ENCODE measurements around the gene NDUFA9. TPM values are rescaled to one million over a fixed set of nuclear protein-coding genes. Genes with fewer than 3 reads are reported as not detected.

NDUFA9 gene
- total RNA-seq (66.1 TPM), polyA plus RNA-seq (61.2 TPM)

DNA sequence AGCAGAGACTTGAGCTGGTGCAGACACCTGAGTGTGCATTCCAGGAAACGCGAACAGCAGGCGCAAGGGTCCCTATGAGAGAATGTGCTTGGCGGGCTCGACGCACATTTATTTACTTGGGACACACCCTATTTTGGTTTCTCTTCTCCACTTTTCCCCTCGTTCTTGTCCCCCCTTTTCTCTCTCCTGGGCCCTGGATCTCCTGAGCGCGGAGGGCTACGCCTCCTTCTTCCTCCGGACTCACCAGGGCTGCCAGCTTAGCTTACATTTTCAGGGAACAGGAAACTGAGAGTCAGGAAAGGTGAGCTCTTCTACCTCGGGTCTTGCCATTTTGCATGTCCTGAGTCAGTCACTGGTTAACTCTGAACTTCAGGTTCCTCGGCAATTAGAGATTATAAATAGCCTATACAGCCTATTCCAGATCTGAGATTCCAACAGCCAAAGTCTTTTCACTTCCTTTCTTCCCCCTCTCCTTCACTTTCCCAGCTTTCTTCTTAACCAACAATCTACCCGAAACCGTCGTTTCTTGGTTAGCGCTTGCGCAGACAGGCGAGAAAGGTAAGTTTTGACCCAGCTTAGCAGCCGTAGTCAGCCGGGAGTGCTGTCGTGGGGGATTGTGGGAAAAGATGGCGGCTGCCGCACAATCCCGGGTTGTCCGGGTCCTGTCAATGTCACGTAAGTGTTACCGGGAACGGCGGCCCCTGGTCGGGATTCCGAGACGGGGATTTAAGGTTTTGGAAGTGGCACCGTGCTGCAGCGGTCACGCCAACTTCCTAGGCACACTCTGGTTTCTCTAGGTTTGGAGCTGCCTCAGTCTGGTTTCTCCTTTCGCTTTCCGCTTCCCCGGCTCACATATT is at the start of gene NDUFA9, which contains the start of gene AKAP3:
Gene NDUFA9, plus strand, starts transcription at position 614 of the 857 bp plus-strand sequence. Its CDS starts 13 bp downstream, at position 627.
Gene AKAP3, minus strand, starts transcription at position 551 of the 857 bp plus-strand sequence. CDS start 10,855 bp downstream, outside the sequence.
- peak within 1 kb of the TSS; percentile 55 for H3K4me3 ChIP-seq (ENCODE audit: low read depth, low read length)
- no peaks in the 10 kb centered on the region for H3K36me3 ChIP-seq (ENCODE audit: insufficient read depth)
- H3K4me1 ChIP-seq (ENCODE audit: insufficient read depth) = no peaks in the 10 kb centered on the region
- peak; percentile 88 for DNase-seq (ENCODE audit: extremely low spot score)
- under 1% methylated on average over 39 of the region's 39 CpGs for WGBS
- H3K27ac ChIP-seq (ENCODE audit: low read depth) = peak within 1 kb of the TSS; percentile 73

DNA sequence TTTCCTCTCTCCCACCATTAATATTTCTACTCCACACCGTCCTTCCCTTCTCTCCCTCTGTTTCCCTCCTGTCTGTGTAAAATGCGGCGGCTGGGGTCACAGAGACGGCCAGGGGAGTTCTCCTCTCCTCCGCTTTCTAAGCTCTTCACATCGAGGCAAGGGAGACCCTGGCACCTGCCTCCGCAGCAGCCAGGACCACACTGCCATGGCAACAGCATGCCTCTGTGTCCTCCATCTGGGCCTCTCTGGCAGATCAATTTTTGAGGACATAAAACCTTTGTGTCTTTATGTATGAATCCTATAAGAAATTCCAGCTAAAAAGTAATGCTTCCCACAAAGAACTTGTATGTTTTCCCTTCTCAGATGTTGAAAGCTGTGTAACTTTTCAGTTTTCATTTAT is 45.5 kb upstream of the NDUFA9 start:
- 66% methylated on average over 7 of the region's 7 CpGs for WGBS

DNA sequence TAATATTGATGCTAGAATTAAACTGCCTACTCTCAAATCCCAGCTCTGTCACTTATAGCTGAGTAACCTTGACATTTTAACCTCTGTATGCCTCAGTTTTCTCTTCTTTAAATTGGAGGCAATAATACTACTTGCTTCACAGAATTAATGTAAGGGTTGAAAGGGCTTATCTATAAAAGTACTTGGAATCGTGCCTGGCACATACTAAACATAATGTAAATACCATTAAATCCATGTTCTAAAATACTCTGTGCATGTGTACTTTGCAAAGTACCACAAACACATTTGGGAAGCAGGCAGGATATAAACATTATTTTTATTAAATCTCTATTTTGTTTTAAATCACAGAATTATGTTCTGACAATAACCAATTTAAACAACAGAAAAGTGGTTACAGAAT is 45.0 kb upstream of the NDUFA9 start:
- WGBS = 13% methylated on average over 1 of the region's 1 CpG

More for the DNA sequence above, 45.5 kb upstream of the NDUFA9 start:
- no peak for DNase-seq (ENCODE audit: extremely low spot score)
- H3K4me1 ChIP-seq (ENCODE audit: insufficient read depth) = no peaks in the 10 kb centered on the region
- no peak overlapping the region for H3K4me3 ChIP-seq (ENCODE audit: low read depth, low read length)
- H3K27ac ChIP-seq (ENCODE audit: low read depth) = no peak overlapping the region
- H3K36me3 ChIP-seq (ENCODE audit: insufficient read depth) = no peaks in the 10 kb centered on the region

DNA sequence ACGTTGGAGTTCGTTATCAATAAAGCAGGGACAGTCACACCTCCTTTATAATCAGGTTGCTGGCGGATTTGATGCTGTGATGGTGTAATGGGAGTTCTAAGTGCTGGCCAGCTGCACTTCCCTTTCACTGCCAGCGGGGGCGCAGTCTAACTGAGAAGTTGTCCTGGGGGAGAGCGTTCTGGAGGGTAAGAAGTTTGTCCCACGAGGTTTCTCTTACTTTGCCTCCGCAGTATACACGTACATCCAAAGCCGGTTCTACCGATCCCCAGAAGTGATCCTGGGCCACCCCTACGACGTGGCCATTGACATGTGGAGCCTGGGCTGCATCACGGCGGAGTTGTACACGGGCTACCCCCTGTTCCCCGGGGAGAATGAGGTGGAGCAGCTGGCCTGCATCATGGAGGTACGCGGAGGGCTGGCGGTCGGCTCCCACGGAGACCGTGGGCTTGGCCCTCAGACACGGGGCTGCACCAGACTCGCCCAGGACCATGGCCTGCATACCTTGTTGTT is 44.2 kb upstream of the NDUFA9 start:
- peak; percentile 67 for DNase-seq (ENCODE audit: extremely low spot score)
- no peaks in the 10 kb centered on the region for H3K36me3 ChIP-seq (ENCODE audit: insufficient read depth)
- H3K4me1 ChIP-seq (ENCODE audit: insufficient read depth) = no peaks in the 10 kb centered on the region
- peak overlapping the region; percentile 70 for H3K4me3 ChIP-seq (ENCODE audit: low read depth, low read length)
- WGBS = 3% methylated on average over 25 of the region's 25 CpGs
- no peak overlapping the region for H3K27ac ChIP-seq (ENCODE audit: low read depth)

More for the DNA sequence above, 45.0 kb upstream of the NDUFA9 start:
- Histone ChIP-seq H3K4me3 (ENCODE audit: low read depth, low read length) (no peak overlapping the region), H3K36me3 (ENCODE audit: insufficient read depth) (no peaks in the 10 kb centered on the region), H3K4me1 (ENCODE audit: insufficient read depth) (no peaks in the 10 kb centered on the region), H3K27ac (ENCODE audit: low read depth) (no peak overlapping the region)
- DNase-seq (ENCODE audit: extremely low spot score) = no peak

DNA sequence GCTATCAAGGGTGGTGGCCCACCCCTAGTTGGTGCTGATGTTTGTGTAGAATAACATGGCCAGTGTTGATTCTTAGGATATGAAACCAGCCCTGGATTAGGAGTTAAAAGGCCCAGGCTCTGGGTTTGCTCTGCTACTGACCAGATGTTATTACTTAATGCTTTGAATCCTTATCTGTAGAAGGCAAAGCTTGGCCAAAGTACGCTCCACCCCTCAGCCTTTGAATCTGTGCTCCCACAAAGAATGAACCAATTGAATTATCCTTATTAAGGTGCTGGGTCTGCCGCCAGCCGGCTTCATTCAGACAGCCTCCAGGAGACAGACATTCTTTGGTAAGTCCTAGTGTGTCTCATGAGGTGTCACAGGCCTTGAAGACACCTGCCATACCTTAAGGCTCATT is 41.9 kb upstream of the NDUFA9 start:
- DNase-seq (ENCODE audit: extremely low spot score) = no peak
- H3K4me3 ChIP-seq (ENCODE audit: low read depth, low read length) = no peak overlapping the region
- WGBS = 55% methylated on average over 3 of the region's 3 CpGs

DNA sequence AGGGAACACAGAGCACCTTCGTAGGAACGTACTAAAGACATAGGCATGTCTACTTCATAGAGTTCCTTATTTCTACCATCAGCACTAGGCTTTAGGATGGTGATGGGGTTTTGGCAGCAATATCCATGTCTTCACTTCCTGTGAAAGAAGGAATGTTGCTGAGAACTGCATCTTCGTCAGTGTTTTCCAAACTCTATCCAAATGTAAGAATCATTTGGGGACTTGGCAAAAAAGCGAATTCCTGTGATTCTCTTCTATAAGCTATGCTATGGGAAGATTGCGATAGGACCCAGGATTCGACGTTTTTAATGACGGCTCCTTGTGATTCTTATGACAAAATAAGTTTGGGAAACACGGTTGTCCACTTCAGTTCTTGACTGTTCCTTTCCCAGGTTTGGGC is 39.8 kb upstream of the NDUFA9 start:
- Histone ChIP-seq H3K36me3 (ENCODE audit: insufficient read depth) (peaks cover 7% of the 10 kb centered on the region), H3K27ac (ENCODE audit: low read depth) (no peak overlapping the region), H3K4me3 (ENCODE audit: low read depth, low read length) (no peak overlapping the region), H3K4me1 (ENCODE audit: insufficient read depth) (no peaks in the 10 kb centered on the region)
- no peak for DNase-seq (ENCODE audit: extremely low spot score)
- WGBS = 88% methylated on average over 9 of the region's 9 CpGs

More for the DNA sequence above, 41.9 kb upstream of the NDUFA9 start:
- Histone ChIP-seq H3K36me3 (ENCODE audit: insufficient read depth) (peaks cover 2% of the 10 kb centered on the region), H3K4me1 (ENCODE audit: insufficient read depth) (no peaks in the 10 kb centered on the region), H3K27ac (ENCODE audit: low read depth) (no peak overlapping the region)

DNA sequence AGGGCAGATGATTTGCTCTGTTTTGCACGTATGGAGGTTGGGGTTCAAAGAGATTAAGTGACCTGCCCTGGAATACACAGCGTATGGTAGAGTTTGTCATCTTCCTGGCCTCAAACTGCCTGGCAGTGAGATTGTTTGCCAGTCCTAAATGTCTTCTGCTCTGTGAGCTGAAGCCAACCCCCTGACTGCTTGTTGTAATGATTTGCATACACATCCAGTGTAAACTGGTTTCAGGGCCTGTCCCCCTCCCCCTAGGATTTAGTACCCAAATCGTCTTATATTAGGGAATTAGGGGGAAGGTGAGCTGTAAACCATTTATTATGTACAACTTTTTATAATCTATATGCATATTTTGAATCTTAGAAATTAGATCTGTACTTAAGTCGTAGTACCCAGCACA is 38.4 kb upstream of the NDUFA9 start:
- no peak for DNase-seq (ENCODE audit: extremely low spot score)
- no peaks in the 10 kb centered on the region for H3K4me1 ChIP-seq (ENCODE audit: insufficient read depth)
- peaks cover 8% of the 10 kb centered on the region for H3K36me3 ChIP-seq (ENCODE audit: insufficient read depth)
- WGBS = 58% methylated on average over 4 of the region's 4 CpGs
- no peak overlapping the region for H3K27ac ChIP-seq (ENCODE audit: low read depth)
- H3K4me3 ChIP-seq (ENCODE audit: low read depth, low read length) = no peak overlapping the region

DNA sequence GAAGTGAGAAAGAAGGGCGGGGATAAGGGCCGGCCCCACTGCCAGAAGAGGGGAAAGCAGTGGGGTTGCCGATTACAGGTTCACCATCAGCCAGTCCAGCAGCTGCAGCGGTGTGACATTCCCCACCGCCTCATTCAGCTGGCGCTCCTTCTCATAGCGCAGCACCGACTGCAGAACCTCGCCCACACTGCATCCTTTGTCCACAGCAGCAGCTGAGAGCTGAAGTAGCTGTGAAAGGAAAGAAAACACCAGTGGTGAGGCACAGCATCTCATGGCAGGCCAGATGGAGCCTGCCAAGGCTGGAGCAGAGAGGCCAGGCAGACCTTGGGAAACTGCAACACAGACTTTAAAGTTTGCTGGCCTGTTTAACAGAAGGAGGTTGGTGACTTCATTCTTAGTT is 33.2 kb upstream of the NDUFA9 start:
- no peak for DNase-seq (ENCODE audit: extremely low spot score)
- peaks cover 8% of the 10 kb centered on the region for H3K36me3 ChIP-seq (ENCODE audit: insufficient read depth)
- H3K4me3 ChIP-seq (ENCODE audit: low read depth, low read length) = no peak overlapping the region
- 89% methylated on average over 9 of the region's 9 CpGs for WGBS
- H3K27ac ChIP-seq (ENCODE audit: low read depth) = no peak overlapping the region
- no peaks in the 10 kb centered on the region for H3K4me1 ChIP-seq (ENCODE audit: insufficient read depth)

DNA sequence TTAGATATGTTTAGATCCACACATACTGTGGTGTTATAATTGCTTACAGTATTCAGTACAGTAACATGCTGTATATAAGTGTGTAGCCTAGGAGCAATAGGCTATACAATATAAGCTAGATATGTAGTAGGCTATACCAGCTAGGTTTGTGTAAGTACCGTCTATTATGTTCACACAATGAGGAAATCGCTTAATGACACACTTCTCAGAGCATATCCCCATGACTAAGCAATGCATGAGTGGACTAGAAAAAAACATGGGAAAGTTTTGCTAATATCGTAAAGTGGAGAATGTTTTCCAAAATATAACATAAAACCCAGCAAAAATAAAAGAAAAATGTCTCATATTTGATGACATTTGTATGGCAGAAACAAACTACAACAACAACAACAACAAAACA is 27.4 kb upstream of the NDUFA9 start:
- no peaks in the 10 kb centered on the region for H3K4me1 ChIP-seq (ENCODE audit: insufficient read depth)
- no peak overlapping the region for H3K27ac ChIP-seq (ENCODE audit: low read depth)
- DNase-seq (ENCODE audit: extremely low spot score) = no peak
- 92% methylated on average over 3 of the region's 3 CpGs for WGBS
- H3K4me3 ChIP-seq (ENCODE audit: low read depth, low read length) = no peak overlapping the region
- H3K36me3 ChIP-seq (ENCODE audit: insufficient read depth) = no peaks in the 10 kb centered on the region

DNA sequence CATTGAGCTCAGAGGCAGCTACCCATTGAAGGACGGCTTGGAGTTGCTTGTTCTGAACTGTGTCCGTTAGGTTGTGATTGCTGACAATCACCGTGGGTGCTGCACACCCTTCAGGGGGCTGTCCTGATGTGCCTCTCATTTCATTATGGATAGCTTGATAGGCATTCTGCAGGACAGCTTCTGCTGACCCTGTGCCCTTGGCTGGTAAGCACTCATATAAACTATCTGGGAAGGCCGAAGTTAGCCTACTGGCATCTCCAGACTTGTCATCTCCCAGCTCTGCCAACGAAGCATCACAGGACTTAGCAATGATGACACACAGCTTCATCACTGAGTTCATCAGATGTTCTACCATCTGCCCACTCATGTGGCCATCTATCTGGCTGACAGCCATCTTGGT is 22.4 kb upstream of the NDUFA9 start:
- no peak for DNase-seq (ENCODE audit: extremely low spot score)
- no peak overlapping the region for H3K27ac ChIP-seq (ENCODE audit: low read depth)
- WGBS = 91% methylated on average over 5 of the region's 5 CpGs
- no peak overlapping the region for H3K4me3 ChIP-seq (ENCODE audit: low read depth, low read length)
- H3K36me3 ChIP-seq (ENCODE audit: insufficient read depth) = no peaks in the 10 kb centered on the region
- H3K4me1 ChIP-seq (ENCODE audit: insufficient read depth) = no peaks in the 10 kb centered on the region

DNA sequence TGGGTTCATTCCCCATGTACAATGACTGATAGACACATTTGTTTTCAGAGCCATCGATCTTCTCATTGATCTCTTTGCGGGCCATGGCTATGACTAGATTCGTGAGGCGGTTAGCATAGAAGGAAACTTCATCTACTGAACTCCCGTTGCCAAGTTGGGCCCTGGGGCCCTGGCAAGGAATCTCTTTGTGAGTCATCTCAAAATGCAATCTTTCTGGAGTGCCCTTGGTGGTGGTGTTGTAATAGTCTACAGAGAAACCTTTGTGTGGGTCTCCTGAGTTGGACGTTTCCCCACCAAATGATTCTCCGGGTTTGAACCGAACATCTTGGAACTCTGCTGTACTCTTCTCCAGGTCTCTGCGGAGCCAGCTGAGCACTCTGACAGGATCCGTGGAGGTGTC is 20.5 kb upstream of the NDUFA9 start:
- Histone ChIP-seq H3K4me1 (ENCODE audit: insufficient read depth) (no peaks in the 10 kb centered on the region), H3K36me3 (ENCODE audit: insufficient read depth) (no peaks in the 10 kb centered on the region), H3K27ac (ENCODE audit: low read depth) (no peak overlapping the region), H3K4me3 (ENCODE audit: low read depth, low read length) (no peak overlapping the region)
- WGBS = 93% methylated on average over 10 of the region's 10 CpGs
- no peak for DNase-seq (ENCODE audit: extremely low spot score)

DNA sequence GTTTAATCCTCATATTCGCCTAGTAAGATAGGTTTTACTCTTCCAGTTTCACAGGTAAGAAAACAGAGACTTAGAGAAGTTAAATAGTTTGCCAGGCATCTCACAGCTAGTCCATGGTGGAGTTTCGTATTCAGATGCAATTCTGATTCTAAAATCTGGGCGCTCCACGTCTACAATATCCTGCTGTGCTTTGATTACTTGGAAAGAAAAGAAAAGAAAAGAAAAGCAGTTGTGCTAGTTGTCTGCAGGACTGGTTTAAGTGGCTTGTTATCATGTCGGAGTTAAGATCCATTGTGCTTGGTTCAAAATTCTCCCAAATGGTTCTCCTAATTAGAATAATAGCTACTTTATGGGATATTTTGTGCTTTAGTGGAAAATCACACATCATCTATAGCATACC is 18.7 kb upstream of the NDUFA9 start:
- 53% methylated on average over 5 of the region's 5 CpGs for WGBS
- Histone ChIP-seq H3K36me3 (ENCODE audit: insufficient read depth) (no peaks in the 10 kb centered on the region), H3K4me3 (ENCODE audit: low read depth, low read length) (no peak overlapping the region), H3K4me1 (ENCODE audit: insufficient read depth) (no peaks in the 10 kb centered on the region), H3K27ac (ENCODE audit: low read depth) (no peak overlapping the region)
- DNase-seq (ENCODE audit: extremely low spot score) = no peak

DNA sequence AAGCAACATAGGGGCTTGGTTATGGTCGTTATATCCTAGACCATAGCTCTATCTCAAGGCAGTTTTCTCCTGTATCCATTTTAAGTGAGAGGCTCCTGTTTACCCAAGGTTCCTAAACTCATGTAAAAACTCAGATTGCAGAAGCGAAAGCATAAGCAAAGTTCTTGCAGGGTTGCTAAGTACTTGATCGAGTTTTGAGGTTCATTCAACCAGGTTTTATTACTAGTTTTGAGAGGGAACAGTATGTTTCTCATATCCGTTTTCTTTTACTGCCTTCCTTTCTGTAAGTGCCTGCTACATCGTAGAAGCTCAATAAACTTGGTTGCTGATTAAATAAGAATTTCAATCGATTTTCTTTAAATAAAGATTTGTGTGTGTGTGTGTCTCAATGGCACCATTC is 5.2 kb upstream of the NDUFA9 start:
- Histone ChIP-seq H3K4me1 (ENCODE audit: insufficient read depth) (no peaks in the 10 kb centered on the region), H3K27ac (ENCODE audit: low read depth) (no peak overlapping the region), H3K36me3 (ENCODE audit: insufficient read depth) (no peaks in the 10 kb centered on the region), H3K4me3 (ENCODE audit: low read depth, low read length) (no peak overlapping the region)
- 83% methylated on average over 6 of the region's 6 CpGs for WGBS
- DNase-seq (ENCODE audit: extremely low spot score) = no peak

DNA sequence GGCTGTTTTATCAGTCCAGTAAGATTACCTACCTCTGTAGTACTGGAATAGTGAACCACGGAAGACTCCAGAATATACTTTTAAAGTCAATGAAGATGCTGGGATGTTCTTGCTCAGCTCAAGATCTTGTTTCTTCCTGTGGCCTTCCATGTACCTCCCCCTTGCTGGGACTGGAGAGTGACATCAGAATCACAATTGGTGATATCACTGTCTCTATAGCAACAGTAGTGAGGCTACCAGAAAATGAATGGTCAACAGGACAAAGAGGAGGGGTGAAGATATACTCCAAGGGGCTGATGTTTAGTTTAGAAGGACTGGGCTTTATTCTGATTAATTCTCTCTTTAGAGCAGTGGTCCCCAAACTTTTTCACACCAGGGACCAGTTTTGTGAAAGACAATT is 3.9 kb upstream of the NDUFA9 start:
- H3K4me3 ChIP-seq (ENCODE audit: low read depth, low read length) = no peak overlapping the region
- DNase-seq (ENCODE audit: extremely low spot score) = no peak
- WGBS = 93% methylated on average over 1 of the region's 1 CpG
- no peak overlapping the region for H3K27ac ChIP-seq (ENCODE audit: low read depth)
- H3K36me3 ChIP-seq (ENCODE audit: insufficient read depth) = no peaks in the 10 kb centered on the region
- H3K4me1 ChIP-seq (ENCODE audit: insufficient read depth) = no peaks in the 10 kb centered on the region

Measured in urinary bladder (tissue), 4 donors.